OCI-LY7 (cell line): ENCODE results near the gene KHDRBS1.
A peak's percentile ranks its signal among the peaks of the same experiment; 100 is the strongest.

Experiments used
- CTCF ChIP-seq: fragments of 200-600 bp; sonication (generic); conservative IDR thresholded peaks from 2 replicates; pipeline ENCODE4 v1.5.1; 2014; ENCODE audit warnings: mild to moderate bottlenecking, antibody characterized with exemption, low read length, moderate library complexity, mixed read lengths
- EZH2phosphoT487 ChIP-seq: fragments of 200-600 bp; sonication (generic); IDR thresholded peaks from 2 replicates; pipeline ENCODE4 v1.6.1; 2018; ENCODE audit warnings: low read depth, borderline replicate concordance, mild to moderate bottlenecking, mixed run types, antibody characterized with exemption, low read length, moderate library complexity, mixed read lengths

- TF ChIP-seq CTCF (peak; percentile 83), EZH2phosphoT487 (no peak)
Observed at GRCh38 chr1:32063261-32063681, 49.6 kb downstream of the KHDRBS1 start.
